GM15510 (cell line): Measurements from ENCODE around the gene ZP2.

Source experiments
- POLR2A ChIP-seq: IDR thresholded peaks from 3 replicates; pipeline ENCODE4 v1.6.1; 2011; ENCODE audit warnings: borderline replicate concordance; ENCODE audit not compliant: insufficient read length; ENCODE audit errors: extremely low read depth

ZP2 gene

GRCh38 chr16:21211486-21211885 is at the start of gene ZP2:
ZP2 (minus strand) TSS chr16:21211574; CDS start chr16:21211547, 27 bp downstream.
- TF ChIP-seq POLR2A = no peak

GRCh38 chr16:21257284-21257683 is 45.9 kb upstream of the ZP2 start:
- no peak for TF ChIP-seq POLR2A

- no peak for TF ChIP-seq POLR2A
These were observed 45.3 kb upstream of the ZP2 start for GRCh38 chr16:21256636-21257035.

- TF ChIP-seq POLR2A = no peak
These were observed 42.1 kb upstream of the ZP2 start for GRCh38 chr16:21253470-21253869.

GRCh38 chr16:21250072-21250923 is 38.9 kb upstream of the ZP2 start:
- TF ChIP-seq POLR2A = no peak

- TF ChIP-seq POLR2A = no peak
These were observed 33.3 kb upstream of the ZP2 start for GRCh38 chr16:21244518-21245215.

- TF ChIP-seq POLR2A = no peak
These were observed 31.4 kb upstream of the ZP2 start for GRCh38 chr16:21242756-21243155.

GRCh38 chr16:21239646-21240045 is 28.3 kb upstream of the ZP2 start:
- TF ChIP-seq POLR2A = no peak

- no peak for TF ChIP-seq POLR2A
These were observed 25.5 kb upstream of the ZP2 start for GRCh38 chr16:21236831-21237230.

GRCh38 chr16:21235199-21235585 is 23.8 kb upstream of the ZP2 start:
- TF ChIP-seq POLR2A = no peak

GRCh38 chr16:21233521-21234150 is 22.3 kb upstream of the ZP2 start, which contains the start of gene ANKS4B:
ANKS4B (plus strand) TSS chr16:21233699; CDS start chr16:21233738, 39 bp downstream.
- no peak for TF ChIP-seq POLR2A

- no peak for TF ChIP-seq POLR2A
These were observed 21.7 kb upstream of the ZP2 start for GRCh38 chr16:21233045-21233520.

GRCh38 chr16:21228361-21228872 is 17.0 kb upstream of the ZP2 start:
- no peak for TF ChIP-seq POLR2A

- TF ChIP-seq POLR2A = no peak
These were observed 16.5 kb upstream of the ZP2 start for GRCh38 chr16:21227866-21228265.

- no peak for TF ChIP-seq POLR2A
These were observed 15.4 kb upstream of the ZP2 start for GRCh38 chr16:21226749-21227148.
